ENCODE results near the gene FCRL3. TPM values are rescaled to one million over a fixed set of nuclear protein-coding genes. Genes with fewer than 3 reads are reported as not detected.

FCRL3 gene
- total and polyA plus RNA-seq, 2 of the 8 experiments (the other 6 are each of a cell fraction or from before 2014, with no cell fraction given), result not detected

DNA sequence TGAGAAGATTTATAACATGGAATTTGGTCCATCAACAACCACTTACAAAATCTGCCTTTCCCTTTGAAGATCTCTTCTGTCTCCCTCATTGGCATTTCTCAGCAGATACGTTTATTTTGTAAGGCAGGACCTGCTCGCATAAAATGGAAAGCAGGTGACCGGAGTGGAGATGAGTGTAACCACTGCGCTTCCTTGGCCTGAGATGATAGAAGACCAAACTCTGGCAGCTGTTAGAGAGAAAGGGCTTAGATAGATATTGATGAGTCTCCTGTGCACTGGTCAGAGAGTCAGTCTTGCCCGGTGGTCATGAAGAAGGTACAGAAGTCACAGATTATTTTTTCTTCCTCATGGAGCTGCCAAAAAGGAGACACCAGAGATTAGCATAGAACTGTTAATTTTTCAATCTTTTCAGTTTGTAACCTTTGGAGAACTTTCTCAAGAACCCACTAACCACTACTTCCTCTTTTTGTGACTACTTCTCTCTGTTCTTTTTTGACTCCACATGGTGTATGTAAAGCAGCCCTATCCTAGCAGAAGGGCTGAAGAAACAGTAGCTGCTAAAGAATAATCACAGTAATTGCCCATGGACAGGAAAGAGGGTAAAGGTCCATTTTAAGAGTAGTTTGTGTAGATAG is 47.6 kb downstream of the FCRL3 start:
- Histone ChIP-seq H3K18ac (ENCODE audit: extremely low read depth, low read length) (no peak overlapping the region), H3K4me3 (ENCODE audit: extremely low read depth in 1 of 4, insufficient read depth in 2 of 4, low read depth in 3 of 4, low read length in 4 of 4) (no peak overlapping the region), H3K27ac (ENCODE audit: low read depth, low read length) (no peak overlapping the region), H2AFZ (ENCODE audit: low read length) (no peak overlapping the region), H2AK5ac (ENCODE audit: low read depth, low read length) (no peak overlapping the region), H3K27me3 (replicated peaks in 1 of 4; ENCODE audit: control insufficient read depth in 3 of 4, extremely low read depth in 1 of 4, insufficient read depth in 3 of 4, low read length in 3 of 4) (no peaks in the 10 kb centered on the region), H2BK15ac (ENCODE audit: low read length) (no peak overlapping the region), H4K20me1 (replicated peaks in 1 of 2; ENCODE audit: control insufficient read depth in 1 of 2, insufficient read depth in 2 of 2, low read length in 2 of 2) (no peaks in the 10 kb centered on the region), H4K5ac (ENCODE audit: insufficient read length, low read depth, low read length) (no peak overlapping the region), H3K23me2 (ENCODE audit: low read depth, low read length) (no peaks in the 10 kb centered on the region), H4K8ac (ENCODE audit: extremely low read depth, insufficient read depth, low read length) (no peak overlapping the region), H3K79me1 (ENCODE audit: low read depth, low read length) (no peaks in the 10 kb centered on the region), H3K4me2 (ENCODE audit: insufficient read depth in 1 of 2, low read depth in 2 of 2, low read length in 2 of 2) (no peak overlapping the region), H3K9ac (replicated peaks in 1 of 4; ENCODE audit: extremely low read depth in 1 of 4, low read depth in 3 of 4, low read length in 3 of 4) (no peak overlapping the region), H3K56ac (replicated peaks; ENCODE audit: insufficient read length, low read depth, low read length) (no peak overlapping the region), H3K14ac (ENCODE audit: insufficient read length) (no peak overlapping the region), H3K79me2 (ENCODE audit: control insufficient read depth in 1 of 2, insufficient read depth in 2 of 2, low read length in 2 of 2) (no peaks in the 10 kb centered on the region), H2BK120ac (replicated peaks; ENCODE audit: low read depth, low read length) (no peak overlapping the region), H3K4me1 (replicated peaks in 1 of 4; ENCODE audit: control insufficient read depth in 3 of 4, insufficient read depth in 4 of 4, low read length in 3 of 4) (no peaks in the 10 kb centered on the region), H4K91ac (replicated peaks; ENCODE audit: insufficient read length, low read length) (no peak overlapping the region), H3K9me3 (ENCODE audit: insufficient read depth in 2 of 2, low read depth in 1 of 2, low read length in 1 of 2) (no peaks in the 10 kb centered on the region), H3K23ac (ENCODE audit: insufficient read length) (no peak overlapping the region), H2BK20ac (ENCODE audit: low read length) (no peak overlapping the region), H2BK12ac (ENCODE audit: low read depth, low read length) (no peak overlapping the region), H2BK5ac (ENCODE audit: low read depth, low read length) (no peak overlapping the region), H3K36me3 (ENCODE audit: control insufficient read depth in 2 of 4, insufficient read depth in 4 of 4, low read length in 3 of 4) (no peaks in the 10 kb centered on the region), H3K4ac (replicated peaks; ENCODE audit: insufficient read length, low read depth, low read length) (no peak overlapping the region)
- no peak for DNase-seq (ENCODE audit: low read depth in 1 of 2, low spot score in 2 of 2)
- CTCF ChIA-PET (ENCODE audit: partially characterized antibody), result no interaction called here
- WGBS, 2 experiments (ENCODE audit: extremely low coverage in 1 of 2, insufficient coverage in 1 of 2, insufficient read length in 1 of 2, insufficient replicate concordance in 2 of 2, low coverage in 1 of 2, low lambda C conversion rate in 2 of 2, missing lambda C conversion rate in 1 of 2), result 92% methylated on average over 5 of the region's 5 CpGs; no CpG with 5 or more reads in 1 of the 2 experiments
- FAIRE-seq, result no peak
- POLR2A ChIA-PET (ENCODE audit: partially characterized antibody), result no interaction called here
- no peak for TF ChIP-seq KDM1A (IDR thresholded peaks at IDR 0.05; ENCODE audit: borderline replicate concordance, low read length)
- TF ChIP-seq ZNF274 (IDR thresholded peaks at IDR 0.05; ENCODE audit: borderline replicate concordance, extremely low read depth, low read length), result no peak
- no peak for TF ChIP-seq KDM4A (IDR thresholded peaks at IDR 0.05; ENCODE audit: low read depth, low read length, severe bottlenecking)
- TF ChIP-seq, protein P1, sequence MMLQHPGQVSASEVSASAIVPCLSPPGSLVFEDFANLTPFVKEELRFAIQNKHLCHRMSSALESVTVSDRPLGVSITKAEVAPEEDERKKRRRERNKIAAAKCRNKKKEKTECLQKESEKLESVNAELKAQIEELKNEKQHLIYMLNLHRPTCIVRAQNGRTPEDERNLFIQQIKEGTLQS (IDR thresholded peaks at IDR 0.05; ENCODE audit: insufficient read depth, low read depth, low read length), result no peak
- no peak for TF ChIP-seq CHD1 (IDR thresholded peaks at IDR 0.05; ENCODE audit: low read depth, low read length)
